Stimulated activated CD4-positive, alpha-beta T cell treated with anti-CD3 and anti-CD28 coated beads, Interleukin-1b, Interleukin-23, amount 100 ng/mL, for 48 hours (primary cell): ENCODE data around the gene MACROD1.

Experiments used
- DNase-seq: peaks from one replicate; pipeline ENCODE4 v3.0.0-alpha.2; 2020

Gene MACROD1

GRCh38 chr11:64072403-64072802 is 93.5 kb downstream of the MACROD1 start:
- no peak for DNase-seq

- DNase-seq: no peak
Observed at GRCh38 chr11:64071849-64072248, 94.1 kb downstream of the MACROD1 start.

- DNase-seq: no peak
Observed at GRCh38 chr11:64070314-64070681, 95.6 kb downstream of the MACROD1 start.

- no peak for DNase-seq
Observed at GRCh38 chr11:64069401-64070313, 96.3 kb downstream of the MACROD1 start.

- DNase-seq: no peak
Observed at GRCh38 chr11:64068705-64069400, 97.1 kb downstream of the MACROD1 start.

GRCh38 chr11:64067230-64067993 is 98.5 kb downstream of the MACROD1 start:
- no peak for DNase-seq

- DNase-seq: no peak
Observed at GRCh38 chr11:64065712-64066111, 100.2 kb downstream of the MACROD1 start.

GRCh38 chr11:64065141-64065465 is 100.8 kb downstream of the MACROD1 start:
- DNase-seq: no peak

- no peak for DNase-seq
Observed at GRCh38 chr11:64064374-64065140, 101.4 kb downstream of the MACROD1 start.

GRCh38 chr11:64063777-64064176 is 102.1 kb downstream of the MACROD1 start:
- DNase-seq: no peak

GRCh38 chr11:64062185-64063039 is 103.5 kb downstream of the MACROD1 start:
- no peak for DNase-seq

- peak; percentile 40 for DNase-seq
Observed at GRCh38 chr11:64060861-64061444, 105.0 kb downstream of the MACROD1 start.

GRCh38 chr11:64060263-64060860 is 105.6 kb downstream of the MACROD1 start:
- no peak for DNase-seq

- DNase-seq: no peak
Observed at GRCh38 chr11:64059339-64060140, 106.4 kb downstream of the MACROD1 start.

- DNase-seq: no peak
Observed at GRCh38 chr11:64058494-64058893, 107.4 kb downstream of the MACROD1 start.

- DNase-seq: no peak
Observed at GRCh38 chr11:64057890-64058289, 108.0 kb downstream of the MACROD1 start.

- no peak for DNase-seq
Observed at GRCh38 chr11:64056861-64057260, 109.1 kb downstream of the MACROD1 start.

- no peak for DNase-seq
Observed at GRCh38 chr11:64056213-64056785, 109.6 kb downstream of the MACROD1 start.

- no peak for DNase-seq
Observed at GRCh38 chr11:64055077-64055476, 110.8 kb downstream of the MACROD1 start.

GRCh38 chr11:64053699-64054098 is 112.2 kb downstream of the MACROD1 start:
- DNase-seq: no peak
